BJ (cell line): Measurements from ENCODE around the gene PDZD2. TPM values are rescaled to one million over a fixed set of nuclear protein-coding genes. Genes with fewer than 3 reads are reported as not detected.

Source experiments
- CTCF ChIA-PET: fragments of 350-600 bp; formaldehyde crosslinking; extraction: SDS; loops from one replicate; lab custom pipeline; 2021; ENCODE audit warnings: antibody characterized with exemption, inconsistent platforms; lab: Yijun Ruan, JAX
- POLR2A ChIA-PET: fragments of 300-600 bp; sonication (Branson Sonifier 250); formaldehyde crosslinking; extraction: SDS; loops from one replicate; lab custom pipeline; 2021; ENCODE audit warnings: antibody characterized with exemption; lab: Charles Lee
- DNase-seq: peaks from one replicate; pipeline ENCODE4 v3.0.0-alpha.2; 2011; ENCODE audit warnings: low read depth
- H3K27me3 ChIP-seq: 2 replicates; pipeline ENCODE4 v1.6.0; 2011; ENCODE audit warnings: low read length; ENCODE audit not compliant: control insufficient read depth, insufficient read depth
- H3K36me3 ChIP-seq: 2 replicates; pipeline ENCODE4 v1.5.1; 2011; ENCODE audit warnings: low read length; ENCODE audit not compliant: control insufficient read depth, insufficient read depth
- H3K4me3 ChIP-seq: 2 replicates; pipeline ENCODE4 v1.5.1; 2011; ENCODE audit warnings: low read depth, mild to moderate bottlenecking, control low read depth, low read length
- polyA plus RNA-seq: library from polyadenylated mRNA; depleted of rRNA; stranded (reverse); fragments of >200 nt; gene quantifications from 2 replicates; pipeline ENCODE4 v1.2.3, GENCODE V29; 2011
- TF ChIP-seq, protein P1 (sequence below): IDR thresholded peaks from 2 replicates; pipeline ENCODE4 v1.5.1; 2011; ENCODE audit warnings: low read depth, mild to moderate bottlenecking, control low read depth, inconsistent platforms, low read length, moderate library complexity; ENCODE audit not compliant: insufficient read depth

PDZD2 gene
- polyA plus RNA-seq, 1 experiment, result 0.06 TPM

DNA sequence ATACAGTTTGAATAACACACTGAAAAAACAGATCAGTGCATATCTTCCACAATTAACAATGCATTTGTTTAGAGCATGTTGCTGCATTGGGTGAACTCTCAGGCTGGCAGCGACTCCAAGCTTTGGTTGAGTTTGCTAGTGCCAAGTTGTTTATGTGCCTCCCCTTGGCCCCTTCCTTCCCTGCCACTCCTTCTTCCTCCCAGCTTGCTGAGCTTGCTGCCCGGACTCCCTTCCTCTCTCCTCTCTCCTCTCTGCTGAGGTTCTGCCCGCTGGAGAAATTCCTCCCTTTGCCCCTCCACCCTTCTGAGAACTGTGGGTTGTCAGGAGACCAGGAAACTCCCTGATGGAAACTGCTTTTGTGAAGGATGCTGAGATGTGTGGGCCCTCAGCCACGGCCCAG, 247.3 kb downstream of the PDZD2 start:
- TF ChIP-seq, protein P1, sequence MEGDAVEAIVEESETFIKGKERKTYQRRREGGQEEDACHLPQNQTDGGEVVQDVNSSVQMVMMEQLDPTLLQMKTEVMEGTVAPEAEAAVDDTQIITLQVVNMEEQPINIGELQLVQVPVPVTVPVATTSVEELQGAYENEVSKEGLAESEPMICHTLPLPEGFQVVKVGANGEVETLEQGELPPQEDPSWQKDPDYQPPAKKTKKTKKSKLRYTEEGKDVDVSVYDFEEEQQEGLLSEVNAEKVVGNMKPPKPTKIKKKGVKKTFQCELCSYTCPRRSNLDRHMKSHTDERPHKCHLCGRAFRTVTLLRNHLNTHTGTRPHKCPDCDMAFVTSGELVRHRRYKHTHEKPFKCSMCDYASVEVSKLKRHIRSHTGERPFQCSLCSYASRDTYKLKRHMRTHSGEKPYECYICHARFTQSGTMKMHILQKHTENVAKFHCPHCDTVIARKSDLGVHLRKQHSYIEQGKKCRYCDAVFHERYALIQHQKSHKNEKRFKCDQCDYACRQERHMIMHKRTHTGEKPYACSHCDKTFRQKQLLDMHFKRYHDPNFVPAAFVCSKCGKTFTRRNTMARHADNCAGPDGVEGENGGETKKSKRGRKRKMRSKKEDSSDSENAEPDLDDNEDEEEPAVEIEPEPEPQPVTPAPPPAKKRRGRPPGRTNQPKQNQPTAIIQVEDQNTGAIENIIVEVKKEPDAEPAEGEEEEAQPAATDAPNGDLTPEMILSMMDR, result no peak
- peaks cover 6% of the 10 kb centered on the region for H3K27me3 ChIP-seq
- ChIA-PET POLR2A (no interaction called here), CTCF (no interaction called here)
- H3K36me3 ChIP-seq, result no peaks in the 10 kb centered on the region
- no peak overlapping the region for H3K4me3 ChIP-seq
- DNase-seq, result no peak

DNA sequence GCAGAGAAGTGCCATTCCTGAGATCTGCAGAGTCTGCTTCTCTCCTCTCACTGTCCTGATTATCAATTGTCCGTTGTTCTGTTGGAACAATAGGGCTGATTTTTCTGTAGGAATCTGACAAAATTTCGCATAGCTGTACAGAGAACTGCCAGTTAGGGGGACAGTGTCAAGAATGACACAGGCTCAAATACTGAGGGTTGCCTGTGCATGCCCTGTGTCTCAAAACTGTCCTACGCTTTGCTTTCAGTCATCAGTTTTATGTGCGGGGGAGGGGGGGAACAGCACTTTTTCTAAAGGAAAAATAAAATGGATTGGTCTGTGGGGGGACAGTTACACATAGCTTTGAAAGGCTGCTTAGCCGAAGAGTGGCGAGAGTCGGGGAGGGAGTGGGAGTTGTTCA, 248.6 kb downstream of the PDZD2 start:
- Histone ChIP-seq H3K27me3 (peaks cover 6% of the 10 kb centered on the region), H3K4me3 (no peak overlapping the region), H3K36me3 (no peaks in the 10 kb centered on the region)
- TF ChIP-seq, protein P1, result no peak
- POLR2A ChIA-PET, result no interaction called here
- CTCF ChIA-PET, result no interaction called here
- DNase-seq, result no peak

DNA sequence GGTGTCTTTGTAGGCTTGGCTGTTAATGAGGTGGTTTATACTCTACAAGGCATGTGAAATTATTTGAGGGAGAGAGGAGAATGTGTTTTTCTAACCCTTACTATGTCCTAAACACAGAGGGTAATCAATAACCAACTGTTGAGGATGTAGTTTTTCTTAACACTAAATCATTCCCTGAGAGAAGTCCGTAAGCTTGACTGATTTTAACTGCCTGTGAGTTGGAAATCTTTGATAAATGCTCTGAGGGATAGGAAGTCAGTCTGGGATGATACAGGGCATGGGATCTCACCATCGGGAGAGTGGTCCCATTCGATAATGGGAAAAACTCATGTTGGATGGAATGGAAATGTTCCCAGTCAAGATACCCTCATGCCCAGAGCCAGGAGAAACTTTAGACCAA, 249.6 kb downstream of the PDZD2 start:
- Histone ChIP-seq H3K36me3 (no peaks in the 10 kb centered on the region), H3K27me3 (peaks cover 6% of the 10 kb centered on the region), H3K4me3 (no peak overlapping the region)
- CTCF ChIA-PET, result no interaction called here
- TF ChIP-seq, protein P1, result no peak
- POLR2A ChIA-PET, result no interaction called here
- DNase-seq, result no peak

DNA sequence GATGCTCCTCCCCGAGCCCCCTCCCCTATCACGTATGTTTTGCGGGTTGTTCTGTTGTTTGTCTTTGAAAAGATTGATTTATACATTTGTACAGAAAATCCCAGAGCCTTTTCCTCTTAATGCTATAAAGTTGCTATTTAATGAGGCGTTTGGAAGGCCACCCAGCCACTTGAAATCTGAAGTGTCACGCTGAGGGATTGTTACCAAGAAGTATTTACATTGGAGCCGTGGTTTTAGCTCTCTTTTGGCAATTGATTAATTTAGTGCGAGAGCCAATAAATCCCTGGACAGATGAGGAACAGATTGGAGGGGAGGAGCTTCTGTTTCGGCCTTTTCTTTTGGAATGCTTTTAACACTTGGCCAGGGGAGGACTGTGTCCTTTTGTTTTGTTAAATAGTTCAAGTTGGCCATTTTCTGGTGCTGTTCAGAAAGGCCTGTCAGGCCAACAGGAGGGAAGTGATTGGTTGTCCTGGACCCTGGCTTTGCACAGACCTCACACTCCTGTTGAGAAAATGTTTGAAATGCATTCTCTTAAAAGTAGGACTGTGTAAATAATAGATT, 250.2 kb downstream of the PDZD2 start:
- DNase-seq, result no peak
- Histone ChIP-seq H3K27me3 (peaks cover 6% of the 10 kb centered on the region), H3K4me3 (no peak overlapping the region), H3K36me3 (no peaks in the 10 kb centered on the region)
- CTCF ChIA-PET, result no interaction called here
- TF ChIP-seq, protein P1, result no peak
- POLR2A ChIA-PET, result no interaction called here

DNA sequence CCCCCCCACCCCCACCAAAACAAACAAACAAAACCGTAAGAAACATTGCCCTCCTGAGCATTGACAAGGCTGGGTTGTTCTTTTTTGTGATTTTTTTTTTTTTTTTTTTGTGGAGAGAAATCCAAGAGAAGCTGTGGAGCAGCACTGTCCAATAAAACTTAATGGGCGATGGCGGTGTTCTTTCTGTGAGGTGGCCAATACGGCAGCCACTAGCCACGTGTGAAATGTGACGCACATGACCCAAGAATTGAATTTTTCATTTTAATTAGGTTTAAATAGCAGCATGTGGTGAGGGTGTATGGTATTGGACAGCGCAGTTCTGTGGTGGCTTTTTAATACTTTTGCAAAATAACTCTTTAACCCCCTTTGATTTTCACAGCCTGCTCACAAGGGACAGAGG, 251.1 kb downstream of the PDZD2 start:
- DNase-seq, result no peak
- Histone ChIP-seq H3K27me3 (peaks cover 6% of the 10 kb centered on the region; the same call in 1 of the 2 replicates), H3K36me3 (no peaks in the 10 kb centered on the region), H3K4me3 (no peak overlapping the region)
- POLR2A ChIA-PET, result interaction anchor here (0.6 kb wide), 1 partner anchor 39 kb away, joined by 4 read pairs; no protein-coding TSS in a partner anchor
- TF ChIP-seq, protein P1, result no peak
- CTCF ChIA-PET, result no interaction called here
